Nephron (organoid): Measurements from ENCODE around the gene ABHD15.
A peak's percentile ranks its signal among the peaks of the same experiment; 100 is the strongest.

Source experiments
- H3K27ac Mint-ChIP-seq, 3 experiments: 2 replicates each; pipeline ENCODE4 v1.8.0; 2020; ENCODE audit warnings: mixed read lengths in 3 of 3, mild to moderate bottlenecking in 2 of 3, moderate library complexity in 1 of 3
- H3K27me3 Mint-ChIP-seq: 2 replicates; pipeline ENCODE4 v1.8.0; 2021; ENCODE audit warnings: low read depth, mild to moderate bottlenecking, moderate library complexity, mixed read lengths
- H3K36me3 Mint-ChIP-seq: 2 replicates; pipeline ENCODE4 v1.8.0; 2020; ENCODE audit warnings: low read depth, mixed read lengths
- H3K4me1 Mint-ChIP-seq: 2 replicates; pipeline ENCODE4 v1.8.0; 2020; ENCODE audit warnings: mixed read lengths
- H3K4me3 Mint-ChIP-seq, 3 experiments: 2 replicates each; pipeline ENCODE4 v1.8.0; 2020; ENCODE audit warnings: mild to moderate bottlenecking in 3 of 3, mixed read lengths in 3 of 3, moderate library complexity in 2 of 3
- H3K9me3 Mint-ChIP-seq: 2 replicates; pipeline ENCODE4 v1.8.0; 2020; ENCODE audit warnings: mixed read lengths
- TF ChIP-seq, protein P1 (sequence below), 3 experiments: fragments of 200-600 bp; sonication (generic); IDR thresholded peaks; one replicate each; pipeline ENCODE4 v1.5.0; 2021; ENCODE audit warnings: antibody characterized with exemption in 3 of 3; ENCODE audit not compliant: unreplicated experiment in 3 of 3

ABHD15 gene

DNA sequence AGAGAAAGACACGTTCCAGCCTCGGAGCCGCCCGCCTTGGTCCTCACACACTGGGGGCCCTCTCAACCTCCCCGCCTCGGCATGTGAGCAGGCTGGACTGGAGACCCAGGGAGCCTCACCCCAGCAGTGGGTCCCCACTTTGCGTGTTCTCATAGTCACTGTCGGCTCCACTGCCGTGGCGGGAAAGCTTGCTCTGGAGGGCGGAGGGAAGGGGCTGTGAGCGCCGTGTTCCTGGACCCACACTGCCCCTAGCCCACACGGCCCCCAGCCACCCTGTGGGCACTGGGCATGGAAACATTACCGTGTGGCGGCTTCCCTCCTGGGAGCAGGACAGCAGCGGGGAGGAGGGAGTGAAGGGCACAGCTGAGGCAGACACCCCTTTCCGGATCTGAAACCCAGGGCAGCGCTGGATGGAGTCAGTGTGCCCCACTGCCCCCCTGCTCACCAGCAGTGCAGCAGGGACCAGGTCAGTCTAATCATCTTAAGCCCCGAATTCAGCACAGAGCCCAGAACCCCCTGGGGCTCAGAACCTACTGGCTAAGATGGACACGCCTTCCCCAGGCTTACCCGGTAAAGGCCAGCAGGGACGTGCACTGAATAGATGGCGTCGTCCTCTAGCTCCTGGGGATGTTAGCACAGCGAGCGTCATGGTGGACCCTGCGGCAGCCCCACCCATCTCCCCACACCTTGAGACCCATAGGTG, 8.8 kb upstream of the ABHD15 start:
- peaks cover 24% of the 10 kb centered on the region for H3K36me3 Mint-ChIP-seq
- no peaks in the 10 kb centered on the region for H3K9me3 Mint-ChIP-seq
- H3K27ac Mint-ChIP-seq, result no peak overlapping the region
- no peak overlapping the region for H3K4me3 Mint-ChIP-seq
- H3K4me1 Mint-ChIP-seq, result peaks cover 30% of the 10 kb centered on the region
- TF ChIP-seq, protein P1, sequence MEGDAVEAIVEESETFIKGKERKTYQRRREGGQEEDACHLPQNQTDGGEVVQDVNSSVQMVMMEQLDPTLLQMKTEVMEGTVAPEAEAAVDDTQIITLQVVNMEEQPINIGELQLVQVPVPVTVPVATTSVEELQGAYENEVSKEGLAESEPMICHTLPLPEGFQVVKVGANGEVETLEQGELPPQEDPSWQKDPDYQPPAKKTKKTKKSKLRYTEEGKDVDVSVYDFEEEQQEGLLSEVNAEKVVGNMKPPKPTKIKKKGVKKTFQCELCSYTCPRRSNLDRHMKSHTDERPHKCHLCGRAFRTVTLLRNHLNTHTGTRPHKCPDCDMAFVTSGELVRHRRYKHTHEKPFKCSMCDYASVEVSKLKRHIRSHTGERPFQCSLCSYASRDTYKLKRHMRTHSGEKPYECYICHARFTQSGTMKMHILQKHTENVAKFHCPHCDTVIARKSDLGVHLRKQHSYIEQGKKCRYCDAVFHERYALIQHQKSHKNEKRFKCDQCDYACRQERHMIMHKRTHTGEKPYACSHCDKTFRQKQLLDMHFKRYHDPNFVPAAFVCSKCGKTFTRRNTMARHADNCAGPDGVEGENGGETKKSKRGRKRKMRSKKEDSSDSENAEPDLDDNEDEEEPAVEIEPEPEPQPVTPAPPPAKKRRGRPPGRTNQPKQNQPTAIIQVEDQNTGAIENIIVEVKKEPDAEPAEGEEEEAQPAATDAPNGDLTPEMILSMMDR (IDR thresholded peaks at IDR 0.05; ENCODE audit: unreplicated experiment in 3 of 3), result no peak
- peaks cover 6% of the 10 kb centered on the region for H3K27me3 Mint-ChIP-seq

DNA sequence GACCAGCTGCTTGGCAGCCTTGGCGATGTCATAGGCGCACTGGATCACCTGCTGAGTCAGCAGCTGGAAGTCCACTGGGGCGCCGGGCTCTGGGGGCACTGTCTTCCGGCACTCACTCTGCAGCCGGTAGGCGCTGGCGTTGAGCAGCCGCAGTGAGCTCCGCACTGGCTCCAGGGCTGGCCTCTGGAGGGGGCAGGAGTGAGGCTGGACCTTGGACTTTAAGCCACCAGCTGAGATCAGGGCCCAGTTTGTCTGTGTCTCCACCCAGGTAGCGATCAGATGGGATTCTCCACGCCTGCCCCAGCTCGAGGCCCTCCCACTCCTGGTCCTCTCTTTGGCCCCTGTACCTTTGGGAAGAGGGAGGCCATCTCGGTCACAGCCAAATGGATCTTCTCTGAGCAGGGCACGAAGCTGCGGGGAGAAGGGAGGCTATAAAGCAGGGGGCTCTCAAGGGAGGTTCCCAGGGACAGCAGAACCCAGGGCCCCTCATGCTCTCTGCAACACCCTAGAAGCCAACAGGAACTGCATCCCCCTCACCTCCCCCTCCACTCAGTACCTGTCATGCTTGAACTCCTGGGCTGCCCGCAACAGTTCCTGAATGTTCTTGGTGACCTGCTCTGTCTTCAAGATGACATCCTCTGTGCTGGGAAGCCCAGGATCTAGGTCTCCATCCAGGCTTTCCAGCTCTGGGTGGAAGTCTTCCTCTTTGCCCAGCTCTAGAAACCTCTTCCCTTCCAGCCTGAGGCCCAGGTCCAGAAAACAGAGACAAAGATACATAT, 8.1 kb upstream of the ABHD15 start:
- Mint-ChIP-seq H3K27me3 (peaks cover 9% of the 10 kb centered on the region), H3K4me1 (peaks cover 26% of the 10 kb centered on the region), H3K9me3 (no peaks in the 10 kb centered on the region), H3K4me3 (peak overlapping the region in 1 of 3 experiments; percentile 38), H3K27ac (peak overlapping the region in 1 of 3 experiments; percentile 41), H3K36me3 (peaks cover 19% of the 10 kb centered on the region)
- TF ChIP-seq, protein P1 (IDR thresholded peaks at IDR 0.05; ENCODE audit: unreplicated experiment in 3 of 3), result no peak

- Mint-ChIP-seq H3K4me1 (peaks cover 27% of the 10 kb centered on the region), H3K4me3 (peak overlapping the region in 1 of 3 experiments; percentile 38), H3K9me3 (no peaks in the 10 kb centered on the region), H3K27ac (peak overlapping the region in 1 of 3 experiments; percentile 41), H3K36me3 (peaks cover 18% of the 10 kb centered on the region), H3K27me3 (peaks cover 10% of the 10 kb centered on the region)
- TF ChIP-seq, protein P1 (IDR thresholded peaks at IDR 0.05; ENCODE audit: unreplicated experiment in 3 of 3), result no peak
Observed at GRCh38 chr17:29573871-29574731, 7.3 kb upstream of the ABHD15 start.

DNA sequence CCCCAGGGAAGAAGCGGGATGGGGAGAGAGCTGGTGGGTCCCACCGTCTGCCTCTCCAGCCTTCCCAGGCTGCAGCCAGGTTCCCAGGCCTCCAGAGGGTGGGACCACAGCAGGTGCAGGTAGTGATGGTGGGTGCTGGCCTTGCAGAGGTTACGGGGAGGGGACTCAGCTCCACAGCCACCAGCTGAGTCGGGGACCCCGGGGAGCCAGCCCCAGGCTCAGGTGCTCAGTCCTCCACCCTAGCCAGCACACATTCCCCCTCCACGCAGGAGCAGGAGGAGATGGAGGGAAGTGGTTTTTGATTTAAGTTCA, 6.7 kb upstream of the ABHD15 start:
- Mint-ChIP-seq H3K27me3 (peaks cover 13% of the 10 kb centered on the region), H3K36me3 (peaks cover 18% of the 10 kb centered on the region), H3K27ac (peak overlapping the region in 1 of 3 experiments; percentile 47), H3K9me3 (no peaks in the 10 kb centered on the region), H3K4me3 (peak overlapping the region in 2 of 3 experiments; percentile 48 to 64), H3K4me1 (peaks cover 28% of the 10 kb centered on the region)
- TF ChIP-seq, protein P1 (IDR thresholded peaks at IDR 0.05; ENCODE audit: unreplicated experiment in 3 of 3), result no peak

GRCh38 chr17:29572691-29573557, 6.1 kb upstream of the ABHD15 start:
- Mint-ChIP-seq H3K4me3 (peak overlapping the region; percentile 48 to 69 (median 64)), H3K36me3 (peaks cover 16% of the 10 kb centered on the region), H3K27ac (peak overlapping the region in 2 of 3 experiments; percentile 47 to 51), H3K4me1 (peaks cover 29% of the 10 kb centered on the region), H3K27me3 (peaks cover 18% of the 10 kb centered on the region), H3K9me3 (no peaks in the 10 kb centered on the region)
- TF ChIP-seq, protein P1 (IDR thresholded peaks at IDR 0.05; ENCODE audit: unreplicated experiment in 3 of 3), result peak; percentile 72 to 83 (median 76)
